Neural progenitor cell (in vitro differentiated cells): Measurements from ENCODE around the gene C14orf132. TPM values are rescaled to one million over a fixed set of nuclear protein-coding genes. Genes with fewer than 3 reads are reported as not detected.

Source experiments
- DNase-seq: peaks from one replicate; pipeline ENCODE4 v3.0.0-alpha.2; 2016; ENCODE audit warnings: low spot score
- H2AFZ ChIP-seq: fragments of 200-600 bp; sonication (generic); replicated peaks from 2 replicates; pipeline ENCODE4 v1.6.1; 2016; ENCODE audit warnings: antibody characterized with exemption
- H3F3A ChIP-seq: fragments of 200-600 bp; sonication (generic); 2 replicates; pipeline ENCODE4 v1.6.1; 2016; ENCODE audit warnings: antibody characterized with exemption, low read depth
- H3K27ac ChIP-seq: fragments of 200-600 bp; sonication (generic); 2 replicates; pipeline ENCODE4 v1.5.1; 2016; ENCODE audit warnings: mild to moderate bottlenecking
- H3K27me3 ChIP-seq: fragments of 200-600 bp; sonication (generic); 2 replicates; pipeline ENCODE4 v1.6.1; 2016; ENCODE audit warnings: mild to moderate bottlenecking, moderate library complexity
- H3K36me3 ChIP-seq: fragments of 200-600 bp; sonication (generic); 2 replicates; pipeline ENCODE4 v1.5.1; 2016
- H3K4me1 ChIP-seq: fragments of 200-600 bp; sonication (generic); 2 replicates; pipeline ENCODE4 v1.6.1; 2016; ENCODE audit warnings: mixed run types
- H3K4me2 ChIP-seq: fragments of 200-600 bp; sonication (generic); 2 replicates; pipeline ENCODE4 v1.6.1; 2016
- H3K4me3 ChIP-seq: fragments of 200-600 bp; sonication (generic); 2 replicates; pipeline ENCODE4 v1.5.1; 2016
- H3K79me2 ChIP-seq: fragments of 200-600 bp; sonication (generic); 2 replicates; pipeline ENCODE4 v1.6.1; 2016; ENCODE audit warnings: low read depth
- H3K9ac ChIP-seq: fragments of 200-600 bp; sonication (generic); 2 replicates; pipeline ENCODE4 v1.6.1; 2016
- H3K9me3 ChIP-seq: fragments of 200-600 bp; sonication (generic); 2 replicates; pipeline ENCODE4 v1.5.1; 2016; ENCODE audit warnings: low read depth
- H4K20me1 ChIP-seq: fragments of 200-600 bp; sonication (generic); 2 replicates; pipeline ENCODE4 v1.6.1; 2016; ENCODE audit warnings: low read depth
- H3K27ac Mint-ChIP-seq: 3 replicates; pipeline ENCODE4 v1.8.0; 2021; ENCODE audit warnings: mixed read lengths
- H3K27me3 Mint-ChIP-seq: 2 replicates; pipeline ENCODE4 v1.8.0; 2022; ENCODE audit warnings: low read depth, mild to moderate bottlenecking, inconsistent platforms, moderate library complexity, mixed read lengths; ENCODE audit not compliant: insufficient read depth
- H3K36me3 Mint-ChIP-seq: 3 replicates; pipeline ENCODE4 v1.8.0; 2021; ENCODE audit warnings: mixed read lengths
- H3K4me1 Mint-ChIP-seq: 3 replicates; pipeline ENCODE4 v1.8.0; 2021; ENCODE audit warnings: mixed read lengths
- H3K4me3 Mint-ChIP-seq: 3 replicates; pipeline ENCODE4 v1.8.0; 2021; ENCODE audit warnings: mild to moderate bottlenecking, moderate library complexity, mixed read lengths
- H3K9me3 Mint-ChIP-seq: 3 replicates; pipeline ENCODE4 v1.8.0; 2020; ENCODE audit warnings: mixed read lengths
- CTCF ChIP-seq: fragments of 200-600 bp; sonication (generic); IDR thresholded peaks from 2 replicates; pipeline ENCODE4 v1.5.1; 2017; ENCODE audit warnings: antibody characterized with exemption, mild to moderate bottlenecking
- EZH2 ChIP-seq: fragments of 200-600 bp; sonication (generic); IDR thresholded peaks from 2 replicates; pipeline ENCODE4 v1.6.1; 2017; ENCODE audit warnings: antibody characterized with exemption, mild to moderate bottlenecking, moderate library complexity
- EZH2phosphoT487 ChIP-seq: fragments of 200-600 bp; sonication (generic); IDR thresholded peaks from 2 replicates; pipeline ENCODE4 v1.6.1; 2017; ENCODE audit warnings: antibody characterized with exemption
- small RNA-seq: library from RNA; depleted of rRNA; stranded (forward); fragments of <200 nt; gene quantifications from one replicate; pipeline ENCODE3, GENCODE V24; 2015
- total RNA-seq: library from RNA; depleted of rRNA; stranded (reverse); fragments of >200 nt; gene quantifications from 2 replicates; pipeline ENCODE4 v1.2.3, GENCODE V29; 2015; ENCODE audit warnings: low replicate concordance

Gene C14orf132
- total RNA-seq, 1 donor from 2014 or later, result 8.1 TPM

GRCh38 chr14:96139879-96140278, 100.7 kb downstream of the C14orf132 start:
- Mint-ChIP-seq H3K27ac (no peak overlapping the region), H3K27me3 (peaks cover 9% of the 10 kb centered on the region), H3K9me3 (peaks cover 16% of the 10 kb centered on the region), H3K4me1 (no peaks in the 10 kb centered on the region), H3K36me3 (no peaks in the 10 kb centered on the region), H3K4me3 (no peak overlapping the region)
- Histone ChIP-seq H3K4me3 (no peak overlapping the region), H3K4me2 (no peak overlapping the region), H3K9ac (no peak overlapping the region), H3K79me2 (no peaks in the 10 kb centered on the region), H3F3A (no peaks in the 10 kb centered on the region), H3K9me3 (peaks cover 6% of the 10 kb centered on the region), H3K27ac (no peak overlapping the region), H3K27me3 (no peaks in the 10 kb centered on the region), H3K4me1 (no peaks in the 10 kb centered on the region), H4K20me1 (no peaks in the 10 kb centered on the region), H3K36me3 (no peaks in the 10 kb centered on the region), H2AFZ (no peak overlapping the region)
- TF ChIP-seq EZH2phosphoT487 (no peak), EZH2 (no peak), CTCF (no peak)
- DNase-seq, result no peak

- Histone ChIP-seq H3F3A (no peaks in the 10 kb centered on the region), H3K4me1 (no peaks in the 10 kb centered on the region), H3K27me3 (no peaks in the 10 kb centered on the region), H2AFZ (no peak overlapping the region), H3K79me2 (no peaks in the 10 kb centered on the region), H3K36me3 (no peaks in the 10 kb centered on the region), H3K9me3 (peaks cover 6% of the 10 kb centered on the region), H3K4me2 (no peak overlapping the region), H3K9ac (no peak overlapping the region), H3K4me3 (no peak overlapping the region), H3K27ac (no peak overlapping the region), H4K20me1 (no peaks in the 10 kb centered on the region)
- no peaks in the 10 kb centered on the region for H3K4me1 Mint-ChIP-seq
- H3K27ac Mint-ChIP-seq, result no peak overlapping the region
- TF ChIP-seq EZH2phosphoT487 (no peak), CTCF (no peak), EZH2 (no peak)
- no peaks in the 10 kb centered on the region for H3K36me3 Mint-ChIP-seq
- no peak for DNase-seq
- peaks cover 16% of the 10 kb centered on the region for H3K9me3 Mint-ChIP-seq
- no peak overlapping the region for H3K4me3 Mint-ChIP-seq
- peaks cover 7% of the 10 kb centered on the region for H3K27me3 Mint-ChIP-seq
Observed at GRCh38 chr14:96140952-96141351, 101.8 kb downstream of the C14orf132 start.

Small RNA genes lying within 50 kb of the gene (small RNA-seq; reads per million reads assigned to genes)
- gene AL137190.1, result not detected

Other genes starting within 250 kb of the C14orf132 start
- 13.3 and 14.1 TPM in 2 replicates for gene TUNAR, start 162.5 kb upstream of the C14orf132 start, total RNA-seq
- gene BDKRB2, start 165.5 kb downstream of the C14orf132 start, total RNA-seq, result 0.37 TPM in 2 replicates
- not detected in 2 replicates for gene BDKRB1, start 216.8 kb downstream of the C14orf132 start, total RNA-seq